Measurements from ENCODE around the gene SYPL2. TPM values are rescaled to one million over a fixed set of nuclear protein-coding genes. Genes with fewer than 3 reads are reported as not detected.
"Not testable (repeated sequence)": the region's sequence is repeated elsewhere in the genome, so short reads cannot be mapped to it uniquely, and the experiment has no call there.

The SYPL2 gene
- total RNA-seq, 2 experiments from 2014 or later: not detected

DNA sequence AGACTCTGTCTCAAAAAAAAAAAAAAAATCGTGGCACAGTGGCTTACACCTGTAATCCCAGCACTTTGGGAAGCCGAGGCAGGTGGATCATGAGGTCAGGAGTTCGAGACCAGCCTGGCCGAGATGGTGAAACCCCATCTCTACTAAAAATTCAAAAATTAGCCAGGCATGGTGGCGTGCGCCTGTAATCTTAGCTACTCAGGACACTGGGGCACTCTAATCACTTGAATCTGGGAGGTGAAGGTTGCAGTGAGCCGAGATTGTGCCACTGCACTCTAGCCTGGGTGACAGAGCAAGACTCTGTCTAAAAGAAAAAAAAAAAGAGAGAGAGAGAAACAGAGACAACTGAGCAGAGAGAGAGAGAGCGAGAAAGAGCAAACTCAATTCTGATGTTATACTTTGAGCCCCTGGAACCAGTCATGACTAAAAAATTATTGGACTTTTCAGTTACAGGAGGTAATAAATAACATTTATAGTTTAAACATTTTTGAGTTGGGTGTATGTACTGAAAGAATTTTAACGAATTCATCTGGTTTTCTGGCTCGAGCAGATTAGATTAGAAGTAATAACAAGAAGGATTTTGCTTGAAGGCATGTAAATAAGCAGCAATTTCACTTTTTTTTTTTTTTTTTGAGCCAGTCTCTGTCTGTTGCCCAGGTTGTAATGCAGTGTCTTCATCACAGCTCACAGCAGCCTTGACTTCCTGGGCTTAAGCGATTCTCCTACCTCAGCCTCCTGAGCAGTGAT lies 20.2 kb upstream of the SYPL2 start:
- POLR2A ChIA-PET; H3K36me3 Mint-ChIP-seq (ENCODE audit: low read depth); CTCF ChIA-PET; H3K4me3 Mint-ChIP-seq; H3K9me3 Mint-ChIP-seq; DNase-seq; H3K4me1 Mint-ChIP-seq; H3K27ac Mint-ChIP-seq: not testable (repeated sequence)
- peaks cover 30% of the 10 kb centered on the region for H3K27me3 Mint-ChIP-seq

DNA sequence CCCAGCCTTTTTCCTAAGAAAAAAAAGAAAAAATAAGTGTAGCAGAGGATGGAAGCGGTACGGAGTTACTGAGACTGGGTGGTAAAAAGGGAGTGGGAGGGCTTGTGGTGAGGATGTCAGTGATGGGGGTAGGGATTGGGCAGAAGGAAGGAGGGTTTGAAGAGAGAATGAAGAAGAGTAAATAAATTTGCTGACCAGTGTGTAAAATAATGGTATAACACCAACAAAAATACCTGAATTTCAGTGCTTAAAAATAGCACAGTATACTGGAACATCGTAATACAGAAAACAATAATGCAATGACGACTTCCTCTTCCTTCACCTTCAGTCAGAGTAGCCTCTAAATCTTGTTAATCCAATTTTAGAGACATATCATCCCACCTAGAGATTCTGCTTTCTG lies 18.8 kb upstream of the SYPL2 start:
- peaks cover 32% of the 10 kb centered on the region for H3K27me3 Mint-ChIP-seq
- no peak overlapping the region for H3K27ac Mint-ChIP-seq
- H3K36me3 Mint-ChIP-seq (ENCODE audit: low read depth): no peaks in the 10 kb centered on the region
- no peak overlapping the region for H3K4me3 Mint-ChIP-seq
- ChIA-PET CTCF (interaction anchor here (0.6 kb wide), 1 partner anchor 49 kb away, joined by 3 read pairs; no protein-coding TSS in a partner anchor), POLR2A (no interaction called here)
- no peaks in the 10 kb centered on the region for H3K9me3 Mint-ChIP-seq
- DNase-seq: no peak
- no peaks in the 10 kb centered on the region for H3K4me1 Mint-ChIP-seq

DNA sequence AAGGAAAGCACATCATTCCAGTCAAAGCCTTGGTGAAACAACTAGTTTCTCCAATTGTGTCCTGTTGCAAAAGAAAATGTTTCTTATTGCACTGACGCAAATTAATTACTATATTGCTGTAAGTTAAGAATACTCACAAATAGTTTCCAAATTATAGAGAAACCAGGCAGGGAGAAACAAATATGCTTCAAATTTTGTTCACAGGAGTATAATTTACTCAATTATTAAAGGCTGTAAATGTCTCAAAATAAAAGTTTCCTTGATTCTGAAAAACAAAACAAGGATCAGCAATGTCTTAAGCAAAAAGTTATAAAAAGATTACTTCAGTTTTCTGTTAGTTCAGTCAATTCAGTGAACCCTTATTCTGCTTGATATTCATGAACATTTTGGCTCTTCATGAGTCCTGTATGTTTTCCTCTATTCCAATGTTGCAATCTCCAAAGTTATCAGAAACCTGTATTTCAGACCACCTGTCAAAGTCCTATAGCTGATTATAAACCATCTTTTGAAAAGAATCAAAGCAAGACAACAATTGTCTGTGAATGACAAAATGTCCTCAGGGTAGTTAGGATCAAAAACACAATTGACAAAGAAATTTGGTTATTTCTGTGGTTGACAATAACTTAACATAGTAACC lies 11.7 kb upstream of the SYPL2 start:
- peaks cover 18% of the 10 kb centered on the region for H3K9me3 Mint-ChIP-seq
- H3K27ac Mint-ChIP-seq: no peak overlapping the region
- POLR2A ChIA-PET: no interaction called here
- no peaks in the 10 kb centered on the region for H3K4me1 Mint-ChIP-seq
- peaks cover 2% of the 10 kb centered on the region for H3K36me3 Mint-ChIP-seq (ENCODE audit: low read depth)
- no peak for DNase-seq
- H3K4me3 Mint-ChIP-seq: no peak overlapping the region
- H3K27me3 Mint-ChIP-seq: peaks cover 52% of the 10 kb centered on the region
- CTCF ChIA-PET: no interaction called here

DNA sequence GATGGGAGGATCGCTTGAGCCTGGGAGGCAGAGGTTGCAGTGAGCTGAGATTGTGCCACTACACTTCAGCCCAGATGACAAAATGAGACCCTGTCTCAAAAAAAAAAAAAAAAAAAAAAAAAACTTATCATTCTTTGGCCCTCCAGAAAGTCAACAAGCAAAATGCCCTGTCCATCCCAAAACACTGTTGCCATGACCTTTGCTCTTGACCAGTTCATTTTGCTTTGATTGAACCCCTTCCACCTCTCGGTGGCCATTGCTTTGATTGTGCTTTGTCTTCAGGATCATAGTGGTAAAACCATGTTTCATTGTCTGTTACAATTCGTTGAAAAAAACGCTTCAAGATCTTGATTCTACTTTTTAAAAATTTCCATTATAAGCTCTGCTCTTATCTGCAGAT lies 8.5 kb upstream of the SYPL2 start:
- peaks cover 18% of the 10 kb centered on the region for H3K9me3 Mint-ChIP-seq
- no peak overlapping the region for H3K4me3 Mint-ChIP-seq
- peaks cover 2% of the 10 kb centered on the region for H3K36me3 Mint-ChIP-seq (ENCODE audit: low read depth)
- no peak for DNase-seq
- H3K27me3 Mint-ChIP-seq: peaks cover 58% of the 10 kb centered on the region
- no peak overlapping the region for H3K27ac Mint-ChIP-seq
- POLR2A ChIA-PET: no interaction called here
- no peaks in the 10 kb centered on the region for H3K4me1 Mint-ChIP-seq
- CTCF ChIA-PET: no interaction called here

DNA sequence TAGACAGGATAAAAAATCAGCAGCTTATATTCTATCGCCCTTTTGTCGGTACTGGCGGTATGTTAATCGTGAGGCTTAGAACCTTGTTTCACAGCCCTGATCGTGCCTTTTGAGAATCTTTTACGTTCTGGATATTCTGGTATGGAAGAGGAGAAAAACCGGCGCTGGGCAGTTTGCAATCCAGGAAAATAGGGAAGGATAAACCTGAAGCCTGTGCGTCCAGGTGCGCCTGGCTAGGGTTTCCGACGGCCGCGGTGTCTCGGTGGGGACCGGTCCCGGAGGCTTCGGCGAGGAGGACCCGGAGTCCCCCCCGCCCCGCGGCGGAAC lies 258 bp upstream of the SYPL2 start:
- ChIA-PET CTCF (no interaction called here), POLR2A (no interaction called here)
- Mint-ChIP-seq H3K4me3 (peak overlapping the region; percentile 46), H3K36me3 (ENCODE audit: low read depth) (no peaks in the 10 kb centered on the region), H3K27me3 (peaks cover 77% of the 10 kb centered on the region), H3K9me3 (no peaks in the 10 kb centered on the region), H3K4me1 (peaks cover 6% of the 10 kb centered on the region), H3K27ac (no peak overlapping the region)
- DNase-seq: no peak

DNA sequence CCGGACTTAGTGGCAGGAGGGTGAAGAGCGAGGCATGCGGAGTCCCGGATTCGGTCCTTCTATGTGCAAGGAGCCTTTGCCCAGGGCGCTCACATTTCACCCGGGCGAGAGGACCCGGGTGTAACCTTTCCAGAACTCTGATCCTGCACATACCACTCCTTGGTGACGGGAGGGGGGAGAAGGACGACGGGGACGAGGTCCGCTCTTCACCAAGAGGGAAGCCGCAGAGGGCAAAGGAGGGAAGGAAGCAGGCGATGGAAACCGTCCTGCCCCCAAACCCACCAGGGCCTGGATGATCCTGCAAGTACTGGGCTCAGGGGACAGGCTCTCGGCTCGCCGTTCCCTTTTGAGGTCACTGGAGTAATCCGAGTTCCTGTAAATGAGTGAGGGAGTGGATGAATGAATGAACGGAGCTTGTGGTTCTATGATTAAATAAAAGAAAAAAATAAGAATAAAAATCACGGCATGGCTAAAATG lies 993 bp downstream of the SYPL2 start:
- Mint-ChIP-seq H3K4me1 (peaks cover 6% of the 10 kb centered on the region), H3K36me3 (ENCODE audit: low read depth) (no peaks in the 10 kb centered on the region), H3K27ac (no peak overlapping the region), H3K27me3 (peaks cover 71% of the 10 kb centered on the region), H3K4me3 (no peak overlapping the region), H3K9me3 (no peaks in the 10 kb centered on the region)
- DNase-seq: no peak
- POLR2A ChIA-PET: no interaction called here
- CTCF ChIA-PET: no interaction called here

DNA sequence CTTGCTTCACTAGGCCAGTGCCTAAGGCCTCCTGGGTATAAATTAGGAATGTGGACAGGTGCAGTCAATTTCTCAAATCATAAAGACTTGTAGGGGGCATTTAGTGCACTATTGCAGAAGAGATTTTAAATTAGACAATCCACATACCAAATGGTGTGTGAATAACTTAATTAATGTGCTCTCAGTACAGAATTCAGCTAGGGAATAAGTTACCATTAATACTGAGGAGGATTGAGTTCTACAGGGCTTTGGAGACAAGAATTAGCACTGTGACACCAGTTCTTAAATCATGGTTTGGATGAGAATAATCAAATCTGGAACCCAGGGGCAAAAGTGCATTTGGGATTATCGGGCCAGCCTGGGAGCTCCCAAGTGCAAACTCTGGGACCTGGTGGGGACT lies 1.7 kb downstream of the SYPL2 start:
- no peak overlapping the region for H3K27ac Mint-ChIP-seq
- peaks cover 72% of the 10 kb centered on the region for H3K27me3 Mint-ChIP-seq
- H3K9me3 Mint-ChIP-seq: no peaks in the 10 kb centered on the region
- peaks cover 6% of the 10 kb centered on the region for H3K4me1 Mint-ChIP-seq
- ChIA-PET CTCF (no interaction called here), POLR2A (interaction anchor here (1.0 to 1.2 kb wide), 2 partner anchors 16 to 81 kb away, joined by 3 read pairs; partner anchors contain the start of genes ATXN7L2 and GNAI3)
- no peak overlapping the region for H3K4me3 Mint-ChIP-seq
- H3K36me3 Mint-ChIP-seq (ENCODE audit: low read depth): no peaks in the 10 kb centered on the region
- no peak for DNase-seq

DNA sequence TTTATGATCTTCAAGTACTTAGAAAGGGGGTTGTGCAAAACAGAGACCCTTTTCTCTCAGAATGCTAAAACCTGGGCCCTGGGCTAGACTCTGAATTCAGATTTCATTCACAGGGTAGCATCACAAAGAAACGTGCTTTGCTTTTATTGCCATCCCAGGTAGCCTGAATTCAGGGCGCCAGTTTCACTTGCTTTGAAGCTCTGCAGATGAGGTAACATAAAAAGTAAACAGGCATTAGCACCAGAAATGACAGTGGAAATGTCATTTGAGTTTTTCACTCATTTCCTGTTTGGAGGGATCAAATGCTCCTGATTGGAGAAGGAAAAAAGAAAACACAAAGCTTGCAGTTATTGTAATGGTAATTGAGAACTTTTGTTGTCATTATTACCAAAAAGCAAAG lies 2.6 kb downstream of the SYPL2 start:
- H3K4me1 Mint-ChIP-seq: peaks cover 6% of the 10 kb centered on the region
- no peak overlapping the region for H3K4me3 Mint-ChIP-seq
- H3K27ac Mint-ChIP-seq: no peak overlapping the region
- no peak for DNase-seq
- H3K9me3 Mint-ChIP-seq: no peaks in the 10 kb centered on the region
- CTCF ChIA-PET: no interaction called here
- POLR2A ChIA-PET: interaction anchor here (1.2 to 1.3 kb wide), 2 partner anchors 15 to 43 kb away, joined by 3 to 6 read pairs; partner anchors contain the start of genes ATXN7L2 and PSMA5
- H3K36me3 Mint-ChIP-seq (ENCODE audit: low read depth): no peaks in the 10 kb centered on the region
- peaks cover 70% of the 10 kb centered on the region for H3K27me3 Mint-ChIP-seq

DNA sequence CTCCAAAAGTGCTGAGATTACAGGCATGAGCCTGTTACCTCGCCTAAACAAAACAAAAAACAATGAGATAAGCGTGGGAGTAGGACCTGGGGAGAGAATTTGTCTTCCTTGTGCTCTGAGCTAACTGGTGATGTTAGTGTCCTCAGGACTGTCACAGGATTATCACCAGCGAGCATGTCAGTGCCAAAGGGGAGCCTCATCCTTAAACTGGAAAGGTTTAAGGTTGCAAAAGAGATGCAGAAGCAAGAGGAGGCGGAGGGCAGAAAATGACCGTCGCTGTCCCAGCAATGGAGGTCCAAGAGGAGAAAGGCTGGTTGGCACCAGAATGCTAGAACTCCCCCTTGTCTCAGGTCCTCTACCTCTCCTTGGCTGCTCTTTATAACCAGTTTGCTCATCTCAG lies 3.9 kb downstream of the SYPL2 start:
- no peak for DNase-seq
- POLR2A ChIA-PET: interaction anchor here (0.7 to 1.3 kb wide), 2 partner anchors 44 to 185 kb away, joined by 3 to 6 read pairs; partner anchors contain the start of gene PSMA5
- H3K4me1 Mint-ChIP-seq: peaks cover 6% of the 10 kb centered on the region
- H3K36me3 Mint-ChIP-seq (ENCODE audit: low read depth): no peaks in the 10 kb centered on the region
- H3K9me3 Mint-ChIP-seq: no peaks in the 10 kb centered on the region
- no peak overlapping the region for H3K4me3 Mint-ChIP-seq
- H3K27ac Mint-ChIP-seq: no peak overlapping the region
- CTCF ChIA-PET: interaction anchor here (0.6 to 0.9 kb wide), 3 partner anchors 20 to 378 kb away, joined by 3 to 4 read pairs (median 4); no protein-coding TSS in a partner anchor
- H3K27me3 Mint-ChIP-seq: peaks cover 66% of the 10 kb centered on the region

DNA sequence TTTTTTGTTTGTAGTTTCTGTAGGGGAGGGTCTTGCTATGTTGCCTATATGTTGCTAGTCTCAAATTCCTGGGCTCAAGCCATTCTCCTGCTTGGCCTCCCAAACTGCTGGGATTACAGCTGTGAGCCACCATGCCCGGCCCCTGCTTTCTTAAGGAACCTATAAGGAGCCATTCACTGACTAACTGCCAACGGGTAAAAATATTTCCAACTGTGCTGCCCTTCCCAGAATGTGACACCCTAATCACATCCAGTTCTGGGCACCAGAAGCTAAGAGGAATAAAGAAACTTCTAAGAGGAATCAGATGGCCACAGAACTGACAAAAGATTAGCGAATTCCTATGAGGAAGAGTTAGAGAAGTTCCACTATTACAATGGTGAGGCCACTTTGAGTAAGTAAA lies 6.4 kb downstream of the SYPL2 start:
- Mint-ChIP-seq H3K9me3 (no peaks in the 10 kb centered on the region), H3K4me1 (no peaks in the 10 kb centered on the region), H3K4me3 (no peak overlapping the region), H3K27me3 (peaks cover 57% of the 10 kb centered on the region), H3K27ac (no peak overlapping the region), H3K36me3 (ENCODE audit: low read depth) (no peaks in the 10 kb centered on the region)
- DNase-seq: no peak
- ChIA-PET POLR2A (no interaction called here), CTCF (interaction anchor here (1.1 kb wide), 1 partner anchor 18 kb away, joined by 3 read pairs; no protein-coding TSS in a partner anchor)

DNA sequence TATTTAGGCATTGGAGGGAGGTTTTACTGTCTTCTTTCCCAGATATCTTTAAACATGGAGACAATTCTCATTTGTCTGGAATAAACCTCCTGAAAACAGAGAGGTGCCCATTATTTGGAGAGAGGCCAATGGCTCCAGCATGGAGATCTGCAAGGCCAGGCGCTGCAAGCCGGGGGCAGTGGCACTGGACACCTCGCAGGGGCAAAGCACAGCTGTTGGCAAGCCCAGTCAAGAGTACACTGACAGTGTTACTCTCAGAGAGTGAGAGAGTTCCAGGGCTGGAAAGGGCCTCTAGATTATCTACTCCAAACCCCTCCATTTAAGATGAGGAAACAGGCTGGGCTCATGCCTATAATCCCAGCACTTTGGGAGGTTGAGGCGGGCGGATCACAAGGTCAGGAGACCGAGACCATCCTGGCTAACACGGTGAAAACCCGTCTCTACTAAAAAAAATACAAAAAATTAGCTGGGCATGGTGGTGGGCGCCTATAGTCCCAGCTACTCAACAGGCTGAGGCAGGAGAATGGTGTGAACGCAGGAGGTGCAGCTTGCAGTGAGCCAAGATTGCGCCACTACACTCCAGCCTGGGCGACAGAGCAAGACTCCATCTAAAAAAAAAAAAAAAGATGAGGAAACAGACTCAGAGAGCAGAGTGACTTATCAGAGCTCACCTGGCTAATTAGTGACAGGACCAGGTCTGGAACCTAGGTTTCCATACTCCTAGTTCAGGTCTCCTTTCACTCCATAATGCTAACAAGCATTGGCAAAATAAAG lies 7.1 kb downstream of the SYPL2 start:
- POLR2A ChIA-PET; H3K4me3 Mint-ChIP-seq; H3K9me3 Mint-ChIP-seq; H3K36me3 Mint-ChIP-seq (ENCODE audit: low read depth); H3K4me1 Mint-ChIP-seq; H3K27ac Mint-ChIP-seq; DNase-seq: not testable (repeated sequence)
- peaks cover 50% of the 10 kb centered on the region for H3K27me3 Mint-ChIP-seq
- CTCF ChIA-PET: interaction anchor here (0.7 to 1.1 kb wide), 3 partner anchors 17 to 245 kb away, joined by 3 to 6 read pairs (median 3); no protein-coding TSS in a partner anchor

DNA sequence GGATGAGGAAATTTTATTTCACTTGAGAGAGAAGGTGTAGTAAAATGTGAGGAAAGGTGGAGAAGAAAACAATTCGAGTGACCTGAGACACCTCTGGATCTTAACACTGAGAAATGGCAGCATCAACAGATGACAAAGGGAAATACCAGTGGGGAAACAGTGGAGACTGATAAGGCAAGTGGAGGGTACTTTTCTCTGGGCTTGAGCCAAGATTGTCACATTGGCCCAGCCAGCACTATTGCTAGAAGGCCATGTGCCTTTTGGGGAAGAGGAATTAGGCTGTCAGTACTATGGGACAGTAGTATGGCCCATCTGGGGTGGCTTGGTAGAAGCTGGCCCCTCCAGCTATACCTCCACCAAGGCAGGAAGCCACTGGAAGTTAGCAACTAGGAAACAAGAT lies 8.4 kb downstream of the SYPL2 start:
- ChIA-PET CTCF (no interaction called here), POLR2A (interaction anchor here (1.1 kb wide), 1 partner anchor 9 kb away, joined by 4 read pairs; the partner anchor contains the start of gene ATXN7L2)
- H3K4me1 Mint-ChIP-seq: peaks cover 8% of the 10 kb centered on the region
- no peak overlapping the region for H3K27ac Mint-ChIP-seq
- H3K9me3 Mint-ChIP-seq: no peaks in the 10 kb centered on the region
- no peaks in the 10 kb centered on the region for H3K36me3 Mint-ChIP-seq (ENCODE audit: low read depth)
- no peak for DNase-seq
- no peak overlapping the region for H3K4me3 Mint-ChIP-seq
- H3K27me3 Mint-ChIP-seq: peaks cover 51% of the 10 kb centered on the region

DNA sequence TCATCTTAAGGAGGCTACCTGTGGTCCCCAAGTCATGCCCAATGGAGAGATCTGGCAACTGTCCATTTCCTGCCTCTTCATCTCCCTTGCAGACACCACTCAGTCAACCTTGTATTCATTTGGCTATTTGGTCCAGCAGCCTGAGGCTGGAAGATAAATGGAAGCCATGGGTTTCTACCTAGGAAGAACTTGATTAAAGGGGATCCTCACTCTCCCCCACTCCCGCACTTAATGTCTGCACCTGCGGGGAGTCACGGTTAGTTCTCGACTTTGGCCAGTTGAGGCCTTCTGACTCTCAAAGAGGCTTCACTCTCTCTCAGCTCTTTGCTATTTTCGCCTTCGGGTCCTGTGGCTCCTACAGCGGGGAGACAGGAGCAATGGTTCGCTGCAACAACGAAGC lies 8.9 kb downstream of the SYPL2 start:
- peaks cover 8% of the 10 kb centered on the region for H3K4me1 Mint-ChIP-seq
- ChIA-PET POLR2A (interaction anchor here (1.1 to 1.4 kb wide), 2 partner anchors 8 to 58 kb away, joined by 3 to 4 read pairs; partner anchors contain the start of gene ATXN7L2), CTCF (no interaction called here)
- peaks cover 46% of the 10 kb centered on the region for H3K27me3 Mint-ChIP-seq
- DNase-seq: no peak
- no peak overlapping the region for H3K4me3 Mint-ChIP-seq
- no peak overlapping the region for H3K27ac Mint-ChIP-seq
- H3K9me3 Mint-ChIP-seq: no peaks in the 10 kb centered on the region
- no peaks in the 10 kb centered on the region for H3K36me3 Mint-ChIP-seq (ENCODE audit: low read depth)

Data from activated CD4-positive, alpha-beta memory T cell treated with anti-CD3 and anti-CD28 coated beads, Interleukin-2, amount 10 ng/mL, durations not matched to agents 7 days and 5 days (primary cell).